HG02973 (cell line): ENCODE data around the gene MAPKAPK3.

Source experiments
- ATAC-seq: cut with Tn5 transposase; IDR thresholded peaks from one replicate; pipeline ENCODE4 v1.9.1; 2021; ENCODE audit warnings: moderate library complexity; ENCODE audit not compliant: unreplicated experiment

MAPKAPK3 gene

DNA sequence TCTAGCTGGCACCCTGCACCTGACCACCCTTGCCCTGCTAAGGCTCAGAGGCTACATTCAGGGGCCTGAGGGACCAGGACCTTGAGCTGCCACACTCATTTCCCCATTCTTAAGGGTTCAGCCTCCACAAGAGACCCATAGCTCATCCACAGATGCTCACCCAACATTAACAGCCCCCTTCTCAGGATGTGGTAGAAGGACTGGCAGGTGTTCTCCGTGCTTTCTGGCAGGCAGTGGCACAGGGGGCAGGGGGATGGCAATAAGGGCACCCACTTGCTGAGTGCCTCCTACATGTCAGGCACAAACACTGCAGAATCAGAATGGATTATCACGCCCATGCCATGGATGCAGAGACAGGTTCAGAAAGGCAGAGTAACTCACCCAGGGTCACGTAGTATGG lies 9.4 kb downstream of the MAPKAPK3 start:
- ATAC-seq: no peak

DNA sequence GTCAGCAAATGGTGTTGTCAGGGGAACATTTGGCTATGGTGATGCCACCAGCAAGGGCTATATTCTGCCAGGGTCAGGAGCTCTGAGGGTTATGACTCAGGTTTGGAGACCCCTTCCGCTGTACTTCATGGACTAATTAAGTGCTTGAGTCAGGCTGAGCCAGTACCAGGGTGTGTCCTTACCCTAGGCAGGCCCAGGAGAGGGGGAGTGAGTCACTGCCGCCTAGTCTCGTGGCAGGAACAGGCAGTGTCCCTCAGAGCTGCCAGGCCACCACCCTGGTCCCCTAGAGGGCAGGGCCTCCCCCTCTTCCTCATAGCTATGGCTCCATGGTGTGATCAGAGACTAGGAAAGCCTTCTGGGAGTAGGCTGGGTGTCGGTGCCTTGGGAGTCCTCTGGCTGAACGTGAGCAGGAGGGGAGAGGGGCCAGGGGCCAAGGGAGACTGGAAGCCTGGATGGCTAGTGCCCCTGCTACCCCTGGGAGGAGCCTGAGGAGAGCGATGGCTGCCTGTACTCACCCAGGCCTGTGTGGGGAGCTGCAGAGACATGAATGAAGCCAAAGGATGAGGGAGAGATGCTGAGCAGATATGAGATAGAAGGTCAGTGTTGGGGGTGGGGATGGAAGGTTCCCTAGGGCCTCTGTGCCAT lies 10.6 kb downstream of the MAPKAPK3 start:
- no peak for ATAC-seq

DNA sequence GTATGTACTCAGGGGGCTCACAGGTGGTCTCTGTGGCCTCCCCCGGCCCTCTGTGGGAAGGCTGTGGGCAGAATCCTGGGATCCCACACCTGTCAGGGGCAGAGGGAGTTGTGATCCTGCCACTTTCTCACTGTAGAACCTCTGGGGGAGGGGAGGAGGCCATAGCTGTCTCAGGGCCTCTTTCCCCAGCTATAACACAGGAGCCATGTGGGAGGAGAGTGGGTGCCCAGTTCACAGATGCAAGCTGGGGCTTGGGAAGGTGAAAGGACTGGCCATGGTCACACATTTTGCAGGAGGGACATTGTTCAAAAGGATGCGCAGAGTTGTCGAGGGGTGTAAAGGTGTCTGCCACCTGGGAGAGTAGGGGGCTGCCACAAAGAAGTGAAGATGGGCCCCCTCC lies 11.7 kb downstream of the MAPKAPK3 start:
- no peak for ATAC-seq

DNA sequence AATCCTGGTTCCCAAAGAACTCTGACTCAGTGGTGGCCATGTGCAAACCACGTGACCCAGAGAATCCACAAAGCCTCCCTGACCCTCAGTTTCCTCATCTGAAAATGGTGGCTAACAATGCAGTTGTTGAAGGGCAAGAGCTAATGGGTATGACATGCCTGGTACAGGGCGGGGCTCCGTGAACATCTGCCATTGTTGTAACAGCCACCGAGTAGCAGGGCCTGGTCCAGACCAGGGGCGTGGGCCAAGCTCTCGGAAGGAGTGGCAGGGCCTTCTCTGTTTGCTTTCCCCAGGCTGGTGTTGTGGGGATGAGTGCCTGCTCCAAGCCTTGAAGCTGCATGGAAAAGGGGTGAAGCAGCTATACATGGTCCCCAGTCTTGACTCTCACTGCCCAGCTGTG lies 13.4 kb downstream of the MAPKAPK3 start:
- no peak for ATAC-seq

DNA sequence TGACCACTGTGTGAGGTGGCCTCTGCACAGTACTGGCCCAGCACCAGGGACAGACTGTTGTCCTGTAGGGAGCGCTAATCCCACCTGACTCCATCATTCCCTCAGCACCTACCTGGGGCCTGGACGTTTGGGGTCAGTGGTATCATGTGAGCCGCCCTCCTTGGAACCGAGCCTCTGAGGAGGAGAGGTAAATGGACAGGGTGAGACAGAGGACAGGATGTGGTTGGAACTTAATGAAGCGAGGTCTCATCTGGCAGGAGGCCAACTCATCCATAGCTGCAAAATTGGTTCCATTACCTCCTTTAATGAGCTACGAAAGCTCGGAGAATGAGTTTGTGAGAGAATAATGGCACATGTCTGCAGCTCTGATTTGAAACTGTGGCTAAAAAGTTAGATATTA lies 13.9 kb downstream of the MAPKAPK3 start:
- no peak for ATAC-seq

DNA sequence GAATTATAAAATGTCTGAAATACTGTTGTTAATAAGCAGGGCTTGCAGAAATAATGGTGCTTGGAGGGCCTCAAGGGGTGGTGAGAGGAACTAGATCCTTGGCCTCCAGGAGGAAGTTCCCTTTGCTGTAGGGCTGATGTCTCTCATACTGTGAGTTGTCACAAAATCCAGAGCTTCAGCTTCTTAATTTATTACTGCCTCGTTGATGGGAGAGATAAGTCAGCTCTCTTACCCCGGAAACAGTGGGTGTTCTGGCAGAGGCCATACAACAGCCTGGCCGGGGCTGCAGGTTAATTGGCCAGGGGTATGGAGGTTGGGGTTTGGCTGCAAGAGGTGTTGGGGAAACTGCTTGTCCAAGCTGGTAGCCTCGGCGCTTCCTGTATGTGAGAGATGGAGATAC lies 15.5 kb downstream of the MAPKAPK3 start:
- ATAC-seq: no peak

DNA sequence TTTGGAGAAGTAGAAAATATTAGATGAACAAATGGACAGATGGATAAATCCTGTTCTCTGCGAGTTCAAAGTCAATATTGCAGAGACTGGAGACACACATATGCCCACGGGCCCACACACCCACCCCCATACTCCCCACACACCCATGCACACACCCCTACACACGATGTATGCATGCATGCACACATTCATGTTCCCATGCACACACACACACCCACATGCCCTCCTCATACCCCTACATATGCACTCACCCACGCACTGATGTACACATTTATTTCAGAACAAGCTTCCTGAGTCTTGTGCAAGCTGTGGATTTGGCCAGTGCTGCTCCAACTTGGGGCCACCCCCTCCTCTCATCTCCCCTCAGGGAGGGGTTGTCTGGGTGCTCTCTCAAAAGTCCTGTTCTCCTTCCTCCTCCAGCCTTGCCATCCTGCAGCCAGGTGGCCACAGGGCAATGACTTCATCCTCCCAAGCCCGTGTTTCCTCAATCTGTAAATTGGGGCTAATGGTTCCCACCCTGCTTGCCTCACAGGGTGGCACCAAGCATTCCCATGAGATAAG lies 16.4 kb downstream of the MAPKAPK3 start:
- no peak for ATAC-seq

DNA sequence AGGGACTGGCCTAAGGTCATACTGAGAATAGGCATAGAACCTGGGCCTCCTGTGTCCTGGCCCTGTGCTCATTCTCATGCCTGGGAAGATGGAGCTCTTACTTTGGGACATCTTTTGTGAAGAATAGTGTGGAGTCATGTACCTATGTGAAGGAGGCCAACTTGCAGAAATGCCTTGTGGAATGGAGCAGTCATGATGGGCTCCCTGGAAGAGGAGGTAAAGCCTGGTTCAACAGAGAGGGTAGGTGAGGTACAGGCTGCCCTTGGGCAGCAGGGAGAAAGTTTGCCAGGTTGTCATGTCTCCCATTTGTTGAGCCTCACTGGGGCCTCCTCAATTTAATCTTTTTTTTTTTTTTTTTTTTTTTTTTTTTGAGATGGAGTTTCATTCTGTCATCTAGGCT lies 18.1 kb downstream of the MAPKAPK3 start:
- no peak for ATAC-seq

DNA sequence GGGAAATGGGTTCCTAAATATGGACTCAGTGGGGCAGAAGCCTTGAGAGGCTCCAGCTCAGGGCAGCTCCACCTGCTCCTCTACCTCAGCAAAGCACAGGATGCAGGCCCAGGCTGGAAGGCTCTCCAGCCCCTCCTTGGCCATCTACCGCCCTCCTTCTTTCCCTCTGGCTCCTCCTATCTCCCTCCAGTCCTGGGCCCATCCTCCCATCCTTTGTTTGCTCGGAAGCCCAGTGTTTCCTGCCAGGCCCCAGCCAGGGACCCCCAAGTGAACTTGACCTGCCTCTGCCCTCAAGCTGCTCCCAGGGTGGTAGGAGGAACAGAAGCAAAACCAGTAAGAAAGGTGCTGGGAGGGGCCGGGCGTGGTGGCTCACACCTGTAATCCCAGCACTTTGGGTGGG lies 20.1 kb downstream of the MAPKAPK3 start:
- no peak for ATAC-seq

DNA sequence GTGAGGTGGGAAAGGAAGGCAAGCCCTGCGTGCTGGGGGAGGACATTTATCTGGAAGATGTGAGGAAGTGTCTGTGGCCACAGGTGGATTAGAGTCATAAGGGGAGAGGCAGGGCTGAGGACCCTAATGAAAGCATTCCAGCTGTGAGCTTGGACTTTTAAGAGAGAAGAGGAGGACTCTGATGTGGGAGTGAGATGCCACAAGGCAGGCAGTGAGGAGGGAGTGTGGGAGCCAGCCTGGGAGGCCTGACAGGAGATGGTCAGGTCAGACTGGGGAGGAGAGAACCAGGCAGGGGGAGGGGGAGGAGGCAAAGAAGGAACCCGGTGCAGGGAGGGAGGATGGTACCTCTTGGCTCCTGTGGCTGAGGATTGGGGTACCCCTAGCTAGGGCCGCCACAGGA lies 21.0 kb downstream of the MAPKAPK3 start:
- no peak for ATAC-seq

DNA sequence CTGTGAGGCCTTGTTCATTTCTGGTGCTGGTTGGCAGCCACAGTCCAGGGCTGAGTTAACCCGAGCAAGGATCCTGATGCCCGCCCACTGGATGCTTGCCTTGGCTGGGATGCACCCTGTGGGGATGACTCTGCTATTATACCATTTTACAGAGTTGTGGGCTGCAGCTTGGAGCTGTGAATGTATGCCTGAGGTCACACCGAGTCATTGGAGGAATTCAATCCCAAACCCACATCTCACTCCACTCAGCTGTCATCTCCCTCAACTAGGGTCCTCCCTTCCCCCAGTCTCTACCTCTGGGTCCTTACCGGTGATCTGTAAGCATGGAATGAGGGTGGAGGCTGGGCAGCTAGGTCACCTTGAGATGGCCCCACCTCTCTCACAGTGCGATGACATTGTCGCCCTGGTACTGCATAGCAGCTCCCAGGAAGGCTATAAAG lies 22.1 kb downstream of the MAPKAPK3 start:
- ATAC-seq: no peak

DNA sequence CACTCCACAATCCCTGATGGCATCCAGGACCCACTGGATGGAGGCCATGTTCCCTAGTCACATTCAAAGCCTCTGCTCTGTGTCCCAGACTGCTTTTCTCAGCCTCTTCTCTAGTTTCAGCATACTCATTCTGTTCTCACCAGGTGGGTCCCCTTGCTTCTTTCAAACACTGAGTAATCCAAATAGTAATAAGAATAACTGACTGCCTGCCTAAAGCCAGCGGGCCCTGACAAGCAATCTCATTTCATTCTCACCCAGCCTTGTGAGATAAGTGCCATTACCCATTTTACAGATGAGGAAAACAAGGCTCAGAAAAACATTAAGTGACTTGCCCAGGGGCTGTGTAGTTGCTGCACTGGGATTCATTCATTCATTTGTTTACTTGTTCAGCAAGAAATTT lies 25.4 kb downstream of the MAPKAPK3 start:
- no peak for ATAC-seq

DNA sequence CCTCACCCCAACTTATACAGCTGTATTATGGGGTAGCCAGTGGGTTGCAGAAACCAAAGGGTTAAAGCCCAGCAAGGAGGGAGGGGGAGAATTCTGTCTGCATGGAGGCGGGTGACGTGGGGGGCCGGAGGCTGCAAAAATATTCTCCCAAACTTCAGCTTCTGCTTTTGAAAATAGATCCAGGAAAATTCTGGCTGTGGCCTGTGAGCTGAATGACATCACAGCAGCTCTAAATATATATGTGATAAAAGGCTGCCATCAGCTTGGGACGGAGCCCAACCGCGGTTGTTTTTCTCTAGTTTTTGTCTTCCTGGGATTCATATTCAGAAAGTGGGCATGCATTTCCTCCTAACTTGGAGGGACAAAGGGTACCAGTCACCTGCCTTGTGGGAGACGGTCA lies 27.6 kb downstream of the MAPKAPK3 start:
- ATAC-seq: no peak

DNA sequence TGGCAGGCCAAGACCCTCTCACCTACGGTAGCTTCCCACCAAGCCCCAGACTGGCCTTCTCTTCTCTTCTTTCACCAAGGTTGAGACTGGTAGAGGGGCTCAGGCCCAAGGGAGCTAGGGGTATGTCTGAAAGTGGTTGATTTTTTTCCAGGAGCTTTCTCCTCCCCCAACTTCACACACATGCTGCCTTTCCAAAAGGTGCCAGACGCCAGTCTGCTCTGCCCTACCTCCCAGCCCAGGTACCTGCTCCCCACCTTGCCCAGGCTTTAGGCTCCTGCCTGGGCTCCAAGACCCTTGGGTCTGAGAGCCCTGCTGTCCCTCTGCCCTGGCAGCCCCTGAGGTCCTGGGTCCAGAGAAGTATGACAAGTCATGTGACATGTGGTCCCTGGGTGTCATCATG lies 28.4 kb downstream of the MAPKAPK3 start:
- no peak for ATAC-seq

DNA sequence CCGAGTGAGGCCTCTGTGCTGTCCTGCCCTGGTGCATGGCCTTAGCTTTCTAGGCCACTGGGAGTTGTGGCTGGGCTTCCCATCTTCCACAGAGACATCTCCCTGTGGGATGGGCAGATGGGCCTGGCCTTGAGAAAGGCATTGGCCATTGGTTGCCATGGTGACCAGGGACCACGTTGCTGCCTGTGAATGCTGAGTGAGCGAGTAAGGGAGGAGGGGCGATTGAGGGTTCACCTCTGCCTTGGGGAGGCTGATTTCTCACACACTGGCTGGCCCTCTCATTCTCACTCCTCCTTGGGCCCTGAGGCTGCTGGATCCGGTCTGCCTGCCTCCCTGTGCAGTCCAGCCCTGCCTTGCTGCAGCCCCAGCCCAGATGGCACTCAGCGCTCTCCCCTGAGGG lies 31.4 kb downstream of the MAPKAPK3 start:
- no peak for ATAC-seq

DNA sequence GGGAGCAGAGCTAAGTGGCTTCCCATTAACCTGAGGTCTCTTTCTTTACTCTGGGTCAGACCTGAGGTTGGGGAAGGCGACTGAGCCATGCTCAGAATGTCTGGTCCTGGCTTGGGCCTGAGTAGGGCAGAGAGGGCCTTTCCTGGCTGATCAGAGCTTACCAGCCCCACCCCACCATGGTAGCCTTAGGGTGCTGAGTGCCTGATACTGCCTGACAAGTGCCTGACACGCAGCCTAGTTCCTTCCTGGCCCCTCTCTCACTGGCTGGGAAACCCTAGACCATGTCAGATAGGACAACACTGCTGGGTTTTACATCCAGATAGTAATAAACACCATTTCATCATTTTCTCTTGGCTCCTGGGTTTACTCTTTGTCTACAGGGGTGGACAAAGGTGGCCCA lies 32.0 kb downstream of the MAPKAPK3 start:
- ATAC-seq: no peak

DNA sequence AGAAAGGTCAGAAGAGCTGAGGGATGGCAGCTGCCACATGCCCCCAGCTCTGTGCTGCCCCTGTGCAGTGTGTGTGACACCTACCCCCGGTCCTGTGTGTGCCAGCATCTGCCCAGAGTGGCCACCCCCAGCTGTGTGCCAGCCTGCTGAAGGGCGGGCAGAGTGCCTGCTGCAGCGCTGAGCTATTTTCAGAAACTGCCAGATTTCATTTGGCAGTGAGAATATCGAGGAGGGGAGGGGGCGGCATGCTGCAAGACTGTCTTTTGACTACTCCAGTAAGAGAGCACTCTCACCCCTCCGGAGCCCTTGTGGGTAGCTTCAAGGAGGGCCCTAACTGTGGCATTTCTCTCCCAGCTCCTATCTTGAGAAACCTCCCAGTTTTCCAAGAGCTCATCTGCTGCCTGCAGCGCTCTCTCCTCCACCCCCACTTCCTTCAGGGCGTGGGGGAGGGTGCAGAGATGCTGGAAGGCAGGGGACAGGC lies 32.5 kb downstream of the MAPKAPK3 start:
- no peak for ATAC-seq

DNA sequence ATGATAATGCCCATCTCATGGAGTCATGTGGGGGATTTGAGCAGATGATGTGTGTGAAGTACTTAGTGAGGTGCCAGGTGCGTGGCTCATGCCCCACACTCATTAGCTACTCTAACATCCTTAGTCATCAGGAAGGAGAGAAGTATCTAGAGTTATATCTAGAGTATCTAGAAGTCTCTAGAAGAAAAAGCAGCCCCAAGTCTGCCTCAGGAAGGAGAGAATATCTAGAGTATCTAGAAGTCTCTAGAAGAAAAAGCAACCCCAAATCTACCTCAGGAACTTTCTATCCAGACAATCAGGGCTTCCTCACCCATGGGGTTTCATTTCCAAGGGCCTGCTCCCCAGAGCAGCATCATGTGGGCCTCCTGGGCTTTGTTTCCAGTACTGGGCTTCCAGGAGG lies 33.1 kb downstream of the MAPKAPK3 start:
- ATAC-seq: no peak

DNA sequence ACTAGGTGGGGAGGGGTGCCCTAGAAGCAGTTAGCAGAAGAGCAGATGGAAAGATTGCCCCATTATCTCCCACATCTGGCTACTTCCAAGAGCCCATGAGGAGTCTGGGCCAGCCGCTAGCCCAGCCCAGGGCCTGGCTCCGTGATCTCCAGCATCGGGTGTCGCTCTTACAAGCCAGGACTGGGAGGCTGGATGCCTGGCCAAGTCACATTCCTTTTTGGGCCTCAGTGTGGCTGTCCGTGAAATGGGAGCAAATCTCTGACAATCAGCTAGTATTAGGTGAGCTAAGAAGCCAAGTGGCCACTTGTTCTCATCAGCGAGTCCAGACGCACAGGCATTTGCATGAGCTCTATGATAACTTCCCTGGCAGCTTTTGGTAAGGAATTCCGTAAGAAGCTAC lies 34.5 kb downstream of the MAPKAPK3 start:
- ATAC-seq: no peak

DNA sequence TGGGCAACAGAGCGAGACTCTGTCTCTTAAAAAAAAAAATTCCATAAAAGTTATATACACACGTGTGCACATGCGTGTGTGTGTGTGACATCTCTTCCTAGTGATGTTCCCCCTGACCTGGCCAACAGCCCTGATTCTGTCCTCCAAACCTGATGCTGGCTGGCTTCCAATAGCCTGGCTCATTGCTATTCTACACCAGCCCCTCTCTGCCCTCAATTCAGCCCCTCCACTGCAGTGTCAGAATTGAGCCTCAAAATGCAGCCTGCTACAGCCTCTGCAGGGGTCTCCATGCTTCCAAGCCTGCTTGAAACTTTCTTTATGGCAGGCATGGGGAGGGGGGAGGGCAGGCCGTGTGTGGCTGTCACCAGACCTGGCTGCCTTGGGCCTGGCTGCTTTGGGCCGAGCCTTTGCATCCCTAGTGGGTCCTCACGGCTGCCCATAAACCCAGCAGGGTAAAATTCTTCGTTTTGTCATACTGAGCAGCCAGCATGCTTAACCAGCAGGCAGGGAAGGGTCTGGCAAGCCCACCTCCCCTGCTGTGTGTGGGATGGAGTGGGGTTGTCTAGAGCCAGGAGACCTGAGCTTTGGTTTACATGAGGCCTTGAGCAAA lies 35.1 kb downstream of the MAPKAPK3 start:
- ATAC-seq: no peak

DNA sequence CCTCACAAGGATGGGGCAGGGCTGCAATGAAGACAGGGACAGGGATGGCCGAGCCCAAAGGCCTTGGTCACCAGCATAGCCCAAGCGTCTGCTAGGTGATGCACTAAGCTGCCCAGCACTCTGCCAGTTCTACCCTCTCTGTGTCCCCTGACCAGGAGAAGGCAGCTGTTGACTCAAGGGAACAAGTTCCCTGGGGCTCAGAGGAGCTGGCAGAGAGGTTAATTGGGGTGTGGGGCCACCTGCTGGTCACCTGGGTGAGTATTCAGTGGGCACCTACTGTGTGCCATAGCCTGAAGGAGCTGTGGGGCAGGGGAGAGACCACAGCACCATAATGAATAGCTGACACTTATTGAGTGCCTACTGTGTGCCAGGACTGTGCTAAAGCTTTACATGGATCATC lies 35.8 kb downstream of the MAPKAPK3 start:
- ATAC-seq: no peak

DNA sequence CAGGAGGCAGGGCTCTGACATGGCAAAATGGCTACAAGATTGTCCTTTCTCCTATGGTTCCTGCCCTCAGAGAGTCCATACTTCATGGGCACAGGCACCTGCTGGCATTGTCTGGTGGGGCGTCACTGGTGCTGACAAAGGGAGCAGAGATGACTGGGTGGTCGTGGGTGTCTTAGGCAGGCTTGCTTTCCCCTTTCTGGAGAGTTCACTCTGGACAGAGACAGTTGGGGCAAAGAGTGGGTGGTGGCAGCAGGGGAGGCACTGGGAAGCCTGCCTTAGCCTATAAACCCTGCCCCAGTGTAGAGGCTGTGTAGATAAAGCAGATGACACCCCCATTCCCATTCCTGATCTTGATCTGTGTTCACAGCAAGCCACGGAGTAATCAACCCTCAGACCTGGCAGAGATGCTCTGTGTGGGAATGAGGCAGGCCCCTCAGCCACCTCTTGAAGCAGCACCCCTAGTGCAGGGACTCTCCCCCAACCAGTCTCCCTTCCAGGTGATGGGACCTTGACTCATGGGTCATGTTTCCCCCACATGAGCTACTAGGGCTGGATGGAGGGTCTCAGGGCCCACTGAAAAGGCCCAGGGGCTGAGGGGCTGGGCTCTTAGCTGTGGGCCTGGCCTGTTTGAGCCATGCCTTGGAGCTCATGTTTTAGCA lies 37.1 kb downstream of the MAPKAPK3 start:
- no peak for ATAC-seq
